ENCODE measurements around the gene SDR42E2.
"Not testable (repeated sequence)": the region's sequence is repeated elsewhere in the genome, so short reads cannot be mapped to it uniquely, and the experiment has no call there.

Gene SDR42E2

DNA sequence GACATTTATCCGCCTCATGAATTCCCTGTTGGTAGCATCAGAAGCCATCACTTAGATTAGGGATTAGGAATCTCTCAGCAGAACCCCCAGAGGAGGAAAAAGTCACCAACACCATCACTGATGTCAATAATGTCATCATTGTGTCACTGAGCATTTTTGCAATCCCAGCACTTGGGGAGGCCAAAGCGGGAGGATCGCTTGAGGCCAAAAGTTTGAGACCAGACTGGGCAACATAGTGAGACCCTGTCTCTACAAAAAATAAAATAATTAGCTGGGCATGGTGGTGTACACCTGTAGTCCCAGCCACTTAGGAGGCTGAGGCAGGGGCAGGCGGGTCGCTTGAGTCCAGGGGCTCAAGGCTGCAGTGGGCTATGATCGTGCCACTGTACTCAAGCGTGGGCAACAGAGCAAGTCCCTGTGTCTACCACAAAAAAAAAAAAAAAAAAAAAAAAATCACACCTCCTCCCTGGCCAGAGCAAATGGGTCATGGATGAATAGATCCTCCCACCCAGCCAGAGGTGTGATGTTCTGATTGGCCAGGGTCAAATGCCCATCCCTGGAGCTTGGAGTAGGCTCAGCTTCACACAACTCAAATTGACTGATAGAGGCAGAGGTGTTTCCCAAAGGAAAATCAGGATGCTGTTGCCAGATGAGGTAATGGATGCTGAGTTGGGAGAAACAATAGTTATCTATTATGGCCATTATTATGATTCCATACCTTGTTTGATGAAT is 38.4 kb upstream of the SDR42E2 start:
- DNase-seq (ENCODE audit: low spot score), result peak; percentile 40
- in situ Hi-C loops (cut with MboI; ENCODE audit: low sequenced_read_pairs, unreplicated experiment), result no loop called here
- TF ChIP-seq, protein P1, sequence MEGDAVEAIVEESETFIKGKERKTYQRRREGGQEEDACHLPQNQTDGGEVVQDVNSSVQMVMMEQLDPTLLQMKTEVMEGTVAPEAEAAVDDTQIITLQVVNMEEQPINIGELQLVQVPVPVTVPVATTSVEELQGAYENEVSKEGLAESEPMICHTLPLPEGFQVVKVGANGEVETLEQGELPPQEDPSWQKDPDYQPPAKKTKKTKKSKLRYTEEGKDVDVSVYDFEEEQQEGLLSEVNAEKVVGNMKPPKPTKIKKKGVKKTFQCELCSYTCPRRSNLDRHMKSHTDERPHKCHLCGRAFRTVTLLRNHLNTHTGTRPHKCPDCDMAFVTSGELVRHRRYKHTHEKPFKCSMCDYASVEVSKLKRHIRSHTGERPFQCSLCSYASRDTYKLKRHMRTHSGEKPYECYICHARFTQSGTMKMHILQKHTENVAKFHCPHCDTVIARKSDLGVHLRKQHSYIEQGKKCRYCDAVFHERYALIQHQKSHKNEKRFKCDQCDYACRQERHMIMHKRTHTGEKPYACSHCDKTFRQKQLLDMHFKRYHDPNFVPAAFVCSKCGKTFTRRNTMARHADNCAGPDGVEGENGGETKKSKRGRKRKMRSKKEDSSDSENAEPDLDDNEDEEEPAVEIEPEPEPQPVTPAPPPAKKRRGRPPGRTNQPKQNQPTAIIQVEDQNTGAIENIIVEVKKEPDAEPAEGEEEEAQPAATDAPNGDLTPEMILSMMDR (IDR thresholded peaks at IDR 0.05; ENCODE audit: borderline replicate concordance, control extremely low read depth, extremely low read depth, insufficient read depth, missing control alignments), result no peak

DNA sequence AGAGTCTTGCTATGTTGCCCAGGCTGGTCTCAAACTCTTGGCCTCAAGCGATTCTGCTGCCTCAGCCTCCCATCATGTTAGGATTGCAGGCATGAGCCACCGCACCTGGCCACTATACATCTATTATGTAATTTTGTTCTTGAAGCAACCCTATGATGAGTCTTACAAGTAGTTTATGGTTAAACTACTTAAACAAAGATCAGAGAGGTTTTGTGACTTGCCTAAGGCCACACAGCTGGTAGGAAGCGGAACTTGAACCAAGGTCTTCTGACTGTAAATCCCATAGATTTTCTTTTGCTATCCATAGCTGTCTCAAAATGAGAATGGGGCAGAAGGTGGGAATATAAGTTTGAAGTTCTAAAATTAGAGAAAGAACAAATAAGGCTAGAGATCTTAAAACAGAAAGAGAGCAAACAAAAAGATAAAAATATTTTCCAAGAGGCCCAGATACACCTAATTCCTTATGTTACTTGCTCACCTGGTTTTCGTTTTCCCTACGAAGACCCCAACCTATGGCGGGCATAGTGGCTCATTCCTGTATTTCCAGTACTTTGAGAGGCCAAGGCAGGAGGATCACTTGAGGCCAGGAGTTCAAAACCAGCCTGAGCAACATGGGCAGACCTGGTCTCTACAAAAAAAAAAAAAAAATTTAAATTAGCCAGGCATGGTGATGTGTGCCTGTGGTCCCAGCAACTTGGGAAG is 37.6 kb upstream of the SDR42E2 start:
- TF ChIP-seq, protein P1 (IDR thresholded peaks at IDR 0.05; ENCODE audit: borderline replicate concordance, control extremely low read depth, extremely low read depth, insufficient read depth, missing control alignments), result no peak
- no peak for DNase-seq (ENCODE audit: low spot score)

DNA sequence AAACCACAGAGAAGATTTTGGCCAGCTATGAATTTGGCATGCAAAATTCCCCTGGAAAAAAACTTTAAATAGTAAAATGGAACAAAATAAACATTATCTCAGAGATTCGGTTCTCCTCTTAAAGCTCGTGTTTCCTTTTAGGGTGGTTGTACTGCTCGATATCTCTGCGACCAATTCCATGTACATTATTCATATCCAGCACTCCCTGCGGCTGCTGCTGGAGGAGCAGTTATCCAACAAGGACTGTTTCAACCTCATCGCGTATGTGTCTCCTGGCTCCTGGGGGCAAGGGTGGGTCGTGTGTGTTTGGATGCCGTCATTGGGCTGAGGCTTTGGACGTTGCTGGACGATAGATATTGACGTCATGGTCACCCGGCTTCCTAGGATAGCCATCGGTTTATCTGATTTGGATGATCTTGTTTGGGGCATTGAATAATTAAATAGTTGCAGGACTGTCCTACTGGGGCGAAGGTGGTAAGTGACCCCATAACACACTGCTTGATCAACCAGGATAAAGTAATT is 36.2 kb upstream of the SDR42E2 start:
- TF ChIP-seq, protein P1 (IDR thresholded peaks at IDR 0.05; ENCODE audit: borderline replicate concordance, control extremely low read depth, extremely low read depth, insufficient read depth, missing control alignments), result no peak
- in situ Hi-C loops (cut with MboI; ENCODE audit: low sequenced_read_pairs, unreplicated experiment), result no loop called here
- no peak for DNase-seq (ENCODE audit: low spot score)

More for the DNA sequence above, 37.6 kb upstream of the SDR42E2 start:
- in situ Hi-C loops (cut with MboI; ENCODE audit: low sequenced_read_pairs, unreplicated experiment), result no loop called here

DNA sequence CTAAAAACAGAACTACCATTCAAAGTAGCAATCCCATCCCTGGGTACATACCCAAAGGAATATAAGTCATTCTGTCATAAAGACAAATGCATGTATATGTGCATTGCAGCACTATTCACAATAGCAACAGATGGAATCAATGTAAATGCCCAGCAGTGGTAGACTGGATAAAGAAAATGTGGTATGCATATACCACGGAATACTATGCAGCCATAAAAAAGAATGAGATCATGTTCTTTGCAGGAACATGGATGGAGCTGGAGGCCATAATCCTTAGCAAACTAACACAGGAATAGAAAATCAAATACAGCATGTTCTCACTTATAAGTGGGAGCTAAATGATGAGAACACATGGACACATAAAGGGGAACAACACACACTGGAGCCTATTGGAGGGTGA is 33.8 kb upstream of the SDR42E2 start:
- DNase-seq (ENCODE audit: low spot score); in situ Hi-C loops (cut with MboI; ENCODE audit: low sequenced_read_pairs, unreplicated experiment): not testable (repeated sequence)

DNA sequence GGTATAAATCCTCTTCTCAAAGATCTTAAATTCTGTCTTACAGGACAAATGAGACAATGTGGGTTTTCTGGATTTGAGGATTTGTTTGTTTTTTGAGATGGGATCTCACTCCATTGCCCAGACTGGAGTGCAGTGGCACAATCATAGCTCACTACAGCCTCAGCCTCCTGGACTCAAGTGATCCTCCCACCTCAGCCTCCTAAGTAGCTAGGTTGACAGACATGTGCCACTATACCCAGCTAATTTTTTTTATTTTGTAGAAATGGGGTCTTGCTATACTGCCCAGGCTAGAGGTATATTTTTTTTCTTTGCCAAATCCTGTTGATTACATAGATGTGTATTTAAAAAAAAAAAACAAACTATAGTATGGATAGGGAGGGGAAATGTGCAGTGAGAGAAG is 31.8 kb upstream of the SDR42E2 start:
- TF ChIP-seq, protein P1 (IDR thresholded peaks at IDR 0.05; ENCODE audit: borderline replicate concordance, control extremely low read depth, extremely low read depth, insufficient read depth, missing control alignments), result no peak
- no peak for DNase-seq (ENCODE audit: low spot score)
- in situ Hi-C loops (cut with MboI; ENCODE audit: low sequenced_read_pairs, unreplicated experiment), result no loop called here

DNA sequence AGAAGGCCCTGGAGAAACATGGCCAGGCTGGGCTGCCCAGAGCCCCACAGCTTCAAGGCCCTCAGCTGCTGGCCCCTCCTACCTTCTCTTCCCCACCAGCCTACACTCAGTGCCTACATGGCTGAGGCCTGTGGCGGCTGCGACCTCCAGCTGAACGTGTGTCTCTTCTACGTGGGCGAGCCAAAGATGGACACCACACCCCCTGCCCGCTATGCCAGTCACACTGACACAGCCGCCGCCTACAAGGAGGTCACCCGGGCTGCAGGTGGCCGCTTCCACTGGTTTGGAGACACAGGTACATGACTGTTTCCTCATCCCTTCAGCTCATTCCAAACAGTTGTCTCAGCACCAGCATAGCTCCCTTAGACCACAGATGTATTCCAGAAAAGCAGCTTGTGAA is 29.5 kb upstream of the SDR42E2 start:
- TF ChIP-seq, protein P1 (IDR thresholded peaks at IDR 0.05; ENCODE audit: borderline replicate concordance, control extremely low read depth, extremely low read depth, insufficient read depth, missing control alignments), result no peak
- in situ Hi-C loops (cut with MboI; ENCODE audit: low sequenced_read_pairs, unreplicated experiment), result no loop called here
- DNase-seq (ENCODE audit: low spot score), result no peak

DNA sequence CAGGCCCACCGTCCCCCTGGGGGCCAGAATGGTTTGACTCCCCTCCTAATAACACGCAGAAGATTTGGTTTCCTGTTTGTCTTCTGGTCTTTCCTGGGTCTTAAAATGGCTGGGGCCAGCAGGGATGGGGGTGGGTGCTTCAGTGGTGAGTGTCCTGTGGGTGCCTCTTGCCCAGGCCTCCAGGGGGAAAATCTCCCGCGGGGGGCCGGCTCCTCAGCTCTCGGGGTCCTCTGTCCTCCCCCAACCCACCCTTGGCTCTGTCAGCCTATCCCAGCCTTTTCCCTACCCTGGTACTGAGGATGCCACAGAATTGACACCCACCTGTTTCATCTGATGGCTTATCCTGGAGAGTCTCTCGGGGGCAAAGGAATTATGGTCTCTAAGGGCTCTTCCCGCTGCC is 23.8 kb upstream of the SDR42E2 start:
- TF ChIP-seq, protein P1 (IDR thresholded peaks at IDR 0.05; ENCODE audit: borderline replicate concordance, control extremely low read depth, extremely low read depth, insufficient read depth, missing control alignments), result no peak
- DNase-seq (ENCODE audit: low spot score), result no peak
- in situ Hi-C loops (cut with MboI; ENCODE audit: low sequenced_read_pairs, unreplicated experiment), result no loop called here

All from GM13976 (cell line).